GM18909 (cell line): Measurements from ENCODE around the gene UBE2S.
"Not testable (repeated sequence)": the region's sequence is repeated elsewhere in the genome, so short reads cannot be mapped to it uniquely, and the experiment has no call there.

ENCODE experiments used
- ATAC-seq: cut with Tn5 transposase; IDR thresholded peaks from one replicate; pipeline ENCODE4 v1.9.1; 2021; ENCODE audit warnings: mild to moderate bottlenecking; ENCODE audit not compliant: unreplicated experiment, poor library complexity

UBE2S gene

DNA sequence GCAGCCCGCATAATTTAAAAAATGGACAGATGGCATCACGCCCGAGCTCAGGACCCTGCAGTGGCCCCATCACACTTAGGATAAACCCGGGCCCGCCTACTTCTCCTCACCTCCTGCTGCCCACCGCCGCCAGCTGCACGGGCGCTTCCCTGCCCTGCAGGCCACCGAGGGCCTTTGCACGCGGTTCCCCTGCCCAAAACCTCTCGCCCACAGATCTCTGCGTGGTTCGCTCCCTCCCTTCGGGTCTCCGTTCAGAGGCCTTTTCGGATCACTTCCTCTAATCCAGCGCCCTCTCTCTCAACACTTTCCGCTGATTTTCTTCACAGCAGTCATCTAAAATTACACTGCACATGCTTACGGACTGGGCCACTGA is 33.7 kb upstream of the UBE2S start:
- no peak for ATAC-seq

DNA sequence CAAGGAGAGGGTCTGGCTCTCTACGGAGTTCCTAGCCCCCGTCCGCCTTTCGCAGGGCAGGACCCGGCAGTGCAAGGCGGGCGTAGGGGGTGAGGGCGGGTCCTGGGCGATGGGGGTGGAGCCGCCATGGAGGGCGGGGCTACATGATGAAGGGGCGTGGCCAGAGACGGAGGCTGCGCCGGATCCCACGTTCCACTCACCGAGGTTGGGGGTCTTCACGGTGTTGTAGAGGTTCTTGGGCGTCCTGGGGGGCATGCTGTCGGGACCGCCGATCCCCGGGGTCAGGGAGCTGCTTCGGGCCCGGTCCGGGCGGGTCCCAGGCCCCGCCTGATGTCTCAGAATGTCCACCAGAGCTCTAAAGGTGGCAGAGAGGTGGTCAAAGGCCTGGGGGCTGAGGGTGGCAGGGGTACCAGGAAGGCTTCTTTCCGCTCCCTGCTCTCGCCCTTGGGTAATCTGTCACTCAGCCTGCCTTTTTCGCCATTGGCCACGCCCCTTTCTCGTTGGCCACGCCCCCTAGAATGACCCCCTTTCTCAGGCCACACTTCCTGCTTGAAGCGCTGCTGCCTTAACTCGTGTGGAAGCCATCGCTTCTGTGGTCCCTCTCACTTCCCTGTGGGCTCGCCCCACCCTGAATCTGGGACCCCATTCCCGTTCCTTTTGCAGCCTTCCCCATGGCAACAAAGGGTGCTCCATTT is 33.0 kb upstream of the UBE2S start:
- no peak for ATAC-seq

DNA sequence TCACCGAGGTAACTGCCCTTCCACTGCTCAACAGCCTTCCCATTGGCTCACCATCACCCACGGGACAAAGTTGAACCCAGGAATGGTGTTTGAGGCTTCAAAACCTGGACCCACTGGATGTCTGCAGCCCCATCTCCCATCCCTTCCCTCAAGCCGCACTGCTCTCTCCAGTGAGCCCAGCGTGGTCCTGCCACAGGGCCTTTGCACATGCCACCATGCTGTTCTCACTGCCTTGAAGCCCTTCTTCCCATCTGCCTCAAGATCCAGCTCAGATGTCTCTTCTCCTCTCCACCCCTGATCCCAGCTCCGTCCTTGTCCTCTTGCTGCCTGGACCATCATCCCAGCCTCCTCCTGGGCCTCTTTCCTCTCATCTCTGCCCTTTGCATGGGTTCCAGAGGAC is 31.5 kb upstream of the UBE2S start:
- ATAC-seq = no peak

- no peak for ATAC-seq
Measured at GRCh38 chr19:55437410-55437809, 29.8 kb upstream of the UBE2S start.

- ATAC-seq = no peak
Measured at GRCh38 chr19:55436847-55437246, 29.3 kb upstream of the UBE2S start.

DNA sequence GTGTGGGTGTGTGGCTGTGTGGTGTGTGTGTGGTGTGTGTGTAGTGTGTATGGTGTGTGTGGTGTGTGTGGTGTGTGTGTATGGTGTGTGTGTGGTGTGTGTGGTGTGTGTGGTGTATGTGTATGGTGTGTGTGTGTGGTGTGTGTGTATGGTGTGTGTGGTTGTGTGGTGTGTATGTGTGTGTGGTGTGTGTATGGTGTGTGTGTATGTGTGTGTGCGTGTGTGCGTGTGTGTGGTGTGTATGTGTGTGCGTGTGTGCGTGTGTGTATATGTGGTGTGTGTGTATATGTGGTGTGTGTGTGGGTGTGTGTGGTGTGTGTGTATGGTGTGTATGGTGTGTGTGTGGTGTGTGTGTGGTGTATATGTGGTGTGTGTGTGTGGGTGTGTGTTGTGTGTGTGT is 27.4 kb upstream of the UBE2S start:
- no peak for ATAC-seq

DNA sequence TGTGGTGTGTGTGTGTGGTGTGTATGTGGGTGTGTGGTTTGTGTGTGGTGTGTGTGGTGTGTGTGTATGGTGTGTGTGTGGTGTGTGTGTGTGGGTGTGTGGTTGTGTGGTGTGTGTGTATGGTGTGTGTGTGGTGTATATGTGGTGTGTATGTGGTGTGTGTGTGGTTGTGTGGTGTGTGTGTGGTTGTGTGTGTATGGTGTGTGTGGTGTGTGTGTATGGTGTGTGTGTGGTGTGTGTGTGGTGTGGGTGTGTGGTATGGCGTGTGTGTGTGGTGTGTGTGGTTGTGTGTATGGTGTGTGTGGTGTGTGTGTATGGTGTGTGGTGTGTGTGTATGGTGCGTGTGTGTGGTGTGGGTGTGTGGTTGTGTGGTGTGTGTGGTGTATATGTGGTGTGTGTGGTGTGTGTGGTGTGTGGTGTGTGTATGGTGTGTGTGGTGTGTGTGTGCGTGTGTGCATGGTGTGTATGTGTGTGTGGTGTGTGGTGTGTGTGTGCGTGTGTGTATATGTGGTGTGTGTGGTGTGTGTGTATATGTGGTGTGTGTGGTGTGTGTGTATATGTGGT is 26.9 kb upstream of the UBE2S start:
- ATAC-seq = no peak

GRCh38 chr19:55433292-55433691 is 25.7 kb upstream of the UBE2S start:
- no peak for ATAC-seq

GRCh38 chr19:55432241-55432959 is 24.8 kb upstream of the UBE2S start:
- ATAC-seq = no peak

DNA sequence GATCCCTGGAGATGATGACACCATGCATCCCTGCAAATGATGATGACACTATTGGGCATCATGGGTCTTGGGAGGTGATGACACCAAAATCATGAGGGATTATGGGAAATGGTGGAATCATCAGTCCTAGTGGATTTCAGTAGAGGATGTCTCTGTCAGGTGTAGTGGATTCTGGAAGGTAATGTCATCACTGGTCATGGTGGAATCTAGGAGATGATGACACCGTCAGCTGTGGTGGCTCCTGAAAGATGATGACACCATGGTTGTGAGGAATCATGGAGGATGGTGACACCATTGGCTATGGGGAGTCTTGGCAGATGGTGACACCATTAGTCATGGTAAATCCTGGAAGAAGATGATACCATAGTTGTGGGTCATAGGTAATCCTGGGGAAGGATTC is 23.6 kb upstream of the UBE2S start:
- ATAC-seq = no peak

DNA sequence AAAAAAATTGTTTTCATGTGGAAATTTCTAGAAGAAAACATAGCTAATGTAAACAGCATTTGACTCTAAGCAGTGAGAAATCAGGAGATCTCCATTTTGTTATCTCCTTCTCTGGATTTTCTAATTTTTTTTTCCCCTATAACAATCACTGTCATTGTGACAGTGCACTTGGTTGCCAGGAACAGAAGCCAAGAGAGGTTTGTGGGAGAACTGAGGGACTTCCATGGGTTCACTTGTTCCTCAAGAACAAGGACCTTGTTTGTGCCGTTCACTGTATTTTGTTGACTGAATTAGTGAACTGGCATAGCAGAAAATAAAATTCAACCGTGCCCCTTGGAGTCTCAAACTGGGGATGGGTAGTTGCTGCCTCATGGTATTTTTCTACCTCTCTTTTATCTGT is 18.5 kb upstream of the UBE2S start:
- no peak for ATAC-seq

- ATAC-seq = no peak
Measured at GRCh38 chr19:55424518-55424917, 16.9 kb upstream of the UBE2S start.

DNA sequence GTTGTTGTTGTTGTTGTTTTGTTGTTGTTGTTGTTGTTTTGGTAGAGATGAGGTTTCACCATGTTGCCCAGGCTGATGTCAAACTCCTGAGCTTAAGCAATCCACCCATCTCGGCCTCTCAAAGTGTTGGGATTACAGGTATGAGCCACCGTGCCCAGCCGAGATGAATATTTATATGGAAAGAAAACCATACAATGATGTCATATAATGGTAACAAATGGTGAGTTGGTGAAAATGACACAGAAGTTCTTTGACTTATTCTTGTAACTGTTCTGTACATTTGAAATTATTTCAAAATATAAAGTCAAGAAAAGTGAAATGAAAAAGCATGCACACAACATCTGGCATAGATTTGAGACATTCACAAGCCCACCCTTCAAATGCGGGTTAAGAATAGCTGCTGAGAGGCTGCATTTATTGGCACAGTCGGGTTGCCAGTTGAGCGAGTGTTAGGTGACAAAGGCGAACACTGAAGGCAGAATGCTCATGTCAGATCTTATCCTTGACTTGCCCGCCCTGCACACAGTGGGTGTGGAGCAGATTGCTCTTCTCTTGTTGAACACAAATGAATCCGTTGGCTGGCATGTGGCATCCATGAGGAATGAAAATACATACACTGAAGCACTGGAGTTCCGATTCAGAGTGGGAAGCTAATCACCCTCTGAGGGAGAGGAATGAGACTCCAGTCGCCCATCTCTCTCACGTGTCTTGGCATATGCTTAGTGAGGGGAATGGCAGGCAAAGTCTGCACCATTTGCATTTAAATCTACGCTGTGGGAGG is 15.8 kb upstream of the UBE2S start:
- ATAC-seq = no peak

DNA sequence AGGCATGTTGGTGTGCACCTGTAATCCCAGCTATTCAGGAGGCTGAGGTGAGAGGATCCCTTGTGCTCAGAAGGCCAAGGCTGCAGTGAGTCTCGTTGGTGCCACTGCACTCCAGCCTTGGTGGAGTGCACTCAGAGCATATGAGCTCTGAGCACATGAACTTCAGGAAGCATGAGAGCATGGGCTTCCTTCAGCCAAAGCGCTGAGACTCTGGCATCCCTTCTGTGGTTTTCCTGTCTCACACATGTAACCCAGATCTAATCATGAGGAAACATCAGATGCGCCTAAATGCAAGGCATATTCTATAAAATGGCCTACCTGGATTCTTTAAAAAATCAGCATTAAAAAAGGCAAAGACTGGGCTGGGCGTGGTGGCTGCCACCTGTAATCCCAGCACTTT is 13.7 kb upstream of the UBE2S start:
- ATAC-seq = not testable (repeated sequence)

DNA sequence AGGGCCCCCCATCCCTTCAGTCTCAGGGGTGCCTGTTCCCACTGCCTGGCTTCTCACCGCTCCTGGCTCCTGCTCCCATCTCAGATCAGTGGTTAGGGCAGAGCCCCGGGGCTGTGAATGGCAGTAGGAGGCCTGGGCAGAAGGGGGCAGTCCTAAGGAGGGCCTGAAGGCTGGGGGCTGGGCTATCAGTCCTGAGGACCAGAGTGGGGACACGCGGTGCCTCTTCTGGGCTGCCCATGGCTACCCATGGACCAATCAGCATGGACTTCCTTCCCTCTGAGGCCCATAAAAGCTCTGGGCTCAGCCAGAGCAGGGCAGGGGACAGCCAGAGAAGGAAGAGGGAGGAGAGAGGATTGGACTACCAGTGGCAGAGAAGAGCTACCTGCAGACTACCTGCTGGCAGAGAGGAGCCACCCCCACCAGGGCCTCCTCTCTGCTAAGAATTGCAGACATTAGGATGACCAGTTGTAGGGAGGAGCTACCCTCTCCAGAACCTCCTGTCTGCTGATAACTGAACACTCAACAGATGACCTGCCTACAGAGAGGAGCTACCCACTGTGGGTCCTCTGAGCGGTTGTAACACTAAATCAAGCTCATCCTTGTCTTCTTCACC is 12.1 kb upstream of the UBE2S start:
- ATAC-seq = no peak

DNA sequence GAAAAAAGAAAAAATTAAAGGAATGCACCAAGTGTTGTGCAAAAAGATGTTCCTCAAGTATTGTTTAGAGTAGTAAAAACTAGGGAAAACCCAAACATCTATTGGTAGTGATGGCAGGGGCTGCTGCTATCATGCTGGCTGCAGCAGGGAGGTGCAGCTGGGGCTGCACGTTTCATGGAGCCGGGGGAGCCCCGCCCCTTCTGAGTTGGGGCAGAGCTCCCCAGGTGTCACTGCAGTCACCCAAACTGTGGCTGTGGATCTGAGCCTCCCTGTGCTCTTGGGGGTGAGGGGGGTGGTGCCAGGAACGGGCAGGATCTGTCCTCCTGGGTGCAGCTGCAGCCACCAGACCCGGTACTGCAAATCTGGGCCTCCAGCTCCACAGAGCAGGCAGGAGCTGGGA is 11.5 kb upstream of the UBE2S start:
- ATAC-seq = no peak

GRCh38 chr19:55418185-55418584 is 10.6 kb upstream of the UBE2S start:
- ATAC-seq = no peak

DNA sequence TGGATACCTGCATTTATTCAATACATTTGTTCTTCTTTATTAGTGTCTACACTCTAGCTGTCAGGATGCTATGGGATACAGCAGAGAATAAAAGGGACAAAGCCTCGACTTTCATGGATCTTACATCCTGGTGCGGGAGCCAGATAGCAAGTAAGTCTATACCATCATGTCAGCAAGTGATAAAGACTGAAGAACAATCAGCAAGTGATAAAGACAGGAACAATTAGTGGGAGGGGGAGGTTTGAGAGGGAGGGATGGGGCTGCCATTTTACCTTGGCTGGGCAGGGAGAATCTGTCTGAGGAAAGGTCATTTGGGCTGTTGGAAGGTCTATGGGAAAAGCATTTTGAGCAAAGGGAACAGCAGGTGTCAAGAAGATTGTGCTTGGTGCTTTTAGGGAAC is 2.6 kb upstream of the UBE2S start:
- no peak for ATAC-seq

GRCh38 chr19:55409179-55409578 is 1.6 kb upstream of the UBE2S start:
- not testable (repeated sequence) for ATAC-seq

DNA sequence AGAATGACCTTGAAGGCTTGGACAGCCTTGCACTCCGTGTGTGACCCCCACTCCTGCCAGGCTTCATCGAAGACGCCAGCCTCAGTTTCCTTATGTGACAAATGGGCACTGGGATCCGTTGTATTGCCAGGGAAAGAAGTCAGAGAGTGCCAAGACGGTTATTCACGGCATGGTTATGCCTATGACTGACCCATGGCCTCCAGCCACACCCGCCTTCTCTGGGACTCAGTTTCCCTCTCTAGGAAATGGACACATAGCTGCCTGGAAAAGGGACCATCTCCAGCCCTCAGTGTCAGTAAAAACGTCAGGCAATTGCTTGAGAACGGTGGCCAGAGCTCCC is 915 bp upstream of the UBE2S start:
- no peak for ATAC-seq
